Dedifferentiated amniotic fluid mesenchymal stem cell (primary cell): ENCODE results near the gene OR51L1.
A peak's percentile ranks its signal among the peaks of the same experiment; 100 is the strongest.
"Not testable (repeated sequence)": the region's sequence is repeated elsewhere in the genome, so short reads cannot be mapped to it uniquely, and the experiment has no call there.

Source experiments
- DNase-seq: peaks from one replicate; pipeline ENCODE4 v3.0.0-alpha.2; 2016; ENCODE audit errors: extremely low spot score

Gene OR51L1

GRCh38 chr11:4994551-4994950, at the start of gene OR51L1:
TSS of gene OR51L1 (plus strand) at chr11:4994851. CDS start at chr11:4998983, 4,132 bp downstream.
- DNase-seq, result no peak

- no peak for DNase-seq
Measured at GRCh38 chr11:4947505-4947904, 47.1 kb upstream of the OR51L1 start, which contains the start of gene OR51A4. TSS of gene OR51A4 (minus strand) at chr11:4947605. CDS start at chr11:4947100, 505 bp downstream.

GRCh38 chr11:4955613-4956012, 39.0 kb upstream of the OR51L1 start, which contains the start of gene OR51A2:
TSS of gene OR51A2 (minus strand) at chr11:4955713. CDS start at chr11:4955713, 0 bp downstream.
- not testable (repeated sequence) for DNase-seq

- no peak for DNase-seq
Measured at GRCh38 chr11:4957396-4957795, 37.3 kb upstream of the OR51L1 start.

GRCh38 chr11:4960877-4961276, 33.8 kb upstream of the OR51L1 start:
- DNase-seq, result no peak

- no peak for DNase-seq
Measured at GRCh38 chr11:4962816-4963215, 31.8 kb upstream of the OR51L1 start.

- DNase-seq, result no peak
Measured at GRCh38 chr11:4975436-4975835, 19.2 kb upstream of the OR51L1 start.

- no peak for DNase-seq
Measured at GRCh38 chr11:4979036-4979435, 15.6 kb upstream of the OR51L1 start.

GRCh38 chr11:4982678-4983077, 12.0 kb upstream of the OR51L1 start:
- no peak for DNase-seq

GRCh38 chr11:4983841-4984240, 10.8 kb upstream of the OR51L1 start:
- DNase-seq, result no peak

- DNase-seq, result no peak
Measured at GRCh38 chr11:4991060-4991459, 3.6 kb upstream of the OR51L1 start.

- peak; percentile 51 for DNase-seq
Measured at GRCh38 chr11:5004424-5005274, 10.0 kb downstream of the OR51L1 start.

- DNase-seq, result no peak
Measured at GRCh38 chr11:5007561-5007960, 12.9 kb downstream of the OR51L1 start.

- no peak for DNase-seq
Measured at GRCh38 chr11:5011254-5011653, 16.6 kb downstream of the OR51L1 start.

GRCh38 chr11:5013012-5013411, 18.4 kb downstream of the OR51L1 start:
- no peak for DNase-seq

GRCh38 chr11:5021996-5022395, 27.3 kb downstream of the OR51L1 start:
- no peak for DNase-seq

- DNase-seq, result no peak
Measured at GRCh38 chr11:5036669-5037068, 42.0 kb downstream of the OR51L1 start.

GRCh38 chr11:5037926-5038325, 43.3 kb downstream of the OR51L1 start:
- DNase-seq, result no peak

GRCh38 chr11:5038341-5038740, 43.7 kb downstream of the OR51L1 start:
- no peak for DNase-seq

GRCh38 chr11:5040876-5041275, 46.2 kb downstream of the OR51L1 start:
- no peak for DNase-seq

GRCh38 chr11:5042091-5042490, 47.4 kb downstream of the OR51L1 start:
- DNase-seq, result no peak

GRCh38 chr11:5043380-5043779, 48.7 kb downstream of the OR51L1 start:
- DNase-seq, result no peak

GRCh38 chr11:5046226-5046625, 51.6 kb downstream of the OR51L1 start, which contains the start of gene OR52J3:
TSS of gene OR52J3 (plus strand) at chr11:5046526. CDS start at chr11:5046526, 0 bp downstream.
- no peak for DNase-seq
